Adrenal gland (tissue), 12 donors: ENCODE results near the gene ITPK1. TPM values are rescaled to one million over a fixed set of nuclear protein-coding genes. Genes with fewer than 3 reads are reported as not detected.

Source experiments
- DNase-seq, 7 donors: peaks; one replicate each; pipeline ENCODE4 v3.0.0-alpha.2; 2019 to 2020
- H3K27ac ChIP-seq, 5 donors: fragments of 200-600 bp; sonication (generic) in 4 of 5; 1 replicate in 3 of 5; 2 replicates in 2 of 5; pipeline versions ENCODE4 v1.5.1 to v1.8.0; 2016 to 2020; ENCODE audit warnings: mild to moderate bottlenecking in 1 of 5
- H3K27me3 ChIP-seq: fragments of 200-600 bp; 2 replicates; pipeline ENCODE4 v1.8.0; 2021
- H3K36me3 ChIP-seq, 2 donors: fragments of 200-600 bp; replicated peaks in 1 of 2; 1 replicate in 1 of 2; 2 replicates in 1 of 2; pipeline versions ENCODE4 v1.5.1 to v1.8.0; 2018 to 2022
- H3K4me1 ChIP-seq, 2 donors: fragments of 200-600 bp; replicated peaks in 1 of 2; 1 replicate in 1 of 2; 2 replicates in 1 of 2; pipeline versions ENCODE4 v1.5.1 to v1.8.0; 2018 to 2021
- H3K4me3 ChIP-seq, 4 donors: fragments of 200-600 bp; sonication (generic) in 3 of 4; one replicate each; pipeline ENCODE4 v1.5.1; 2016 to 2018
- H3K9me3 ChIP-seq, 3 donors: fragments of 200-600 bp; sonication (generic) in 1 of 3; replicated peaks in 1 of 3; 1 replicate in 2 of 3; 2 replicates in 1 of 3; pipeline versions ENCODE4 v1.5.1 to v1.8.0; 2016 to 2021
- CTCF ChIP-seq, 6 experiments: fragments of 450-650 bp in 4 of 6; fragments of 200-600 bp in 2 of 6; sonication (generic) in 1 of 6; IDR thresholded peaks; 1 replicate in 5 of 6; 2 replicates in 1 of 6; pipeline versions ENCODE4 v1.5.1 to v1.8.0; 2016 to 2021; ENCODE audit warnings: antibody characterized with exemption in 6 of 6, mild to moderate bottlenecking in 2 of 6, moderate library complexity in 1 of 6
- POLR2A ChIP-seq, 2 donors: fragments of 450-650 bp; IDR thresholded peaks; one replicate each; pipeline ENCODE4 v1.6.1; 2017; ENCODE audit warnings: antibody characterized with exemption in 2 of 2, mild to moderate bottlenecking in 2 of 2, moderate library complexity in 1 of 2
- WGBS, 4 donors: extraction: QIAGEN DNeasy Blood & Tissue Kit in 2 of 4; methylation state at CpG; one replicate each; pipeline versions ENCODE4 v1.1.5 to v1.1.7; 2013 to 2017; 5-methylcytosine and 5-hydroxymethylcytosine counted together
- intact Hi-C, 2 donors: fragments of 100-400 bp; cut with DNase I; formaldehyde crosslinking; loops; one replicate each; pipeline versions ENCODE4 v1.14.1 to v1.15.0; 2022 to 2023
- polyA plus RNA-seq, 3 donors: library from polyadenylated mRNA; stranded (reverse); fragments of 200-250 nt in 2 of 3; fragments of 350-450 nt in 1 of 3; fragmentation: Illumina TruSeq in 1 of 3; extraction: RNeasy Lipid Tissue Mini Kit (QIAGEN cat#74804) in 1 of 3; gene quantifications; one replicate each; pipeline ENCODE4 v1.2.3, GENCODE V29; 2013 to 2014
- total RNA-seq, 9 donors: library from RNA; depleted of rRNA in 4 of 9; stranded (reverse); fragments of >200 nt in 4 of 9; fragments of 120-200 nt in 1 of 9; fragmentation: NEBNext Ultra II Directional in 1 of 9; extraction: Animal tissue kit (Norgen Biotek cat#: 25700) in 1 of 9; gene quantifications; one replicate each; pipeline versions ENCODE4 v1.1.0 to v1.2.4, GENCODE V29; 2013 to 2023
- donor health status: healthy with polysubstance abuse.
- donor health status: Bipolar disorder and iron deficiency.
- donor health status: DM: yes; HTN: yes; CAD: no.
- donor health status: DM: no; HTN: no; CAD: no.
- donor health status: DM: no; HTN: no; CAD: no.
- donor health status: DM: yes; HTN: yes; CAD: no.

The ITPK1 gene
- total and polyA plus RNA-seq, 12 donors = 28.1 to 182 (median 49.2) TPM

GRCh38 chr14:93085911-93086310 is 29.8 kb downstream of the ITPK1 start:
- Histone ChIP-seq H3K27me3 (no peaks in the 10 kb centered on the region), H3K36me3 (no peaks in the 10 kb centered on the region), H3K9me3 (no peaks in the 10 kb centered on the region), H3K4me3 (no peak overlapping the region), H3K27ac (no peak overlapping the region), H3K4me1 (no peaks in the 10 kb centered on the region)
- WGBS, 4 donors = 74 to 83% (median 76%) methylated on average over 1 to 3 of the region's 3 CpGs
- TF ChIP-seq CTCF (IDR thresholded peaks at IDR 0.05) (no peak), POLR2A (IDR thresholded peaks at IDR 0.05) (no peak)
- intact Hi-C loops = no loop called here
- no peak for DNase-seq

GRCh38 chr14:93084866-93085857 is 30.6 kb downstream of the ITPK1 start:
- DNase-seq = no peak
- Histone ChIP-seq H3K27me3 (no peaks in the 10 kb centered on the region), H3K4me1 (no peaks in the 10 kb centered on the region), H3K36me3 (no peaks in the 10 kb centered on the region), H3K9me3 (no peaks in the 10 kb centered on the region), H3K4me3 (no peak overlapping the region), H3K27ac (no peak overlapping the region)
- WGBS, 4 donors = 81 to 86% (median 82%) methylated on average over 15 to 21 of the region's 21 CpGs
- intact Hi-C loops = no loop called here
- TF ChIP-seq CTCF (IDR thresholded peaks at IDR 0.05) (no peak), POLR2A (IDR thresholded peaks at IDR 0.05) (no peak)

GRCh38 chr14:93084402-93084801 is 31.3 kb downstream of the ITPK1 start:
- TF ChIP-seq CTCF (IDR thresholded peaks at IDR 0.05) (no peak), POLR2A (IDR thresholded peaks at IDR 0.05) (no peak)
- H3K4me1 ChIP-seq = no peaks in the 10 kb centered on the region
- H3K27ac ChIP-seq = no peak overlapping the region
- H3K9me3 ChIP-seq = no peaks in the 10 kb centered on the region
- WGBS, 4 donors = 94 to 99% (median 97%) methylated on average over 4 of the region's 4 CpGs
- DNase-seq = no peak
- no peaks in the 10 kb centered on the region for H3K36me3 ChIP-seq
- no peaks in the 10 kb centered on the region for H3K27me3 ChIP-seq
- H3K4me3 ChIP-seq = no peak overlapping the region
- intact Hi-C loops = no loop called here

GRCh38 chr14:93083917-93084316 is 31.8 kb downstream of the ITPK1 start:
- WGBS, 4 donors = 93 to 96% (median 94%) methylated on average over 6 to 9 of the region's 9 CpGs
- peaks cover 0 to 3% of the 10 kb centered on the region in 2 donors for H3K4me1 ChIP-seq
- TF ChIP-seq POLR2A (IDR thresholded peaks at IDR 0.05) = no peak
- TF ChIP-seq CTCF (IDR thresholded peaks at IDR 0.05) = no peak
- no peaks in the 10 kb centered on the region for H3K36me3 ChIP-seq
- DNase-seq = no peak
- H3K27me3 ChIP-seq = no peaks in the 10 kb centered on the region
- intact Hi-C loops = no loop called here
- H3K27ac ChIP-seq = no peak overlapping the region
- no peaks in the 10 kb centered on the region for H3K9me3 ChIP-seq
- no peak overlapping the region for H3K4me3 ChIP-seq
